Activated CD8-positive, alpha-beta memory T cell treated with anti-CD3 and anti-CD28 coated beads for 36 hours (primary cell): ENCODE data around the gene SF3A1. TPM values are rescaled to one million over a fixed set of nuclear protein-coding genes. Genes with fewer than 3 reads are reported as not detected.

Source experiments
- CTCF ChIA-PET: fragments of 350-600 bp; sonication (Branson Sonifier 250); formaldehyde crosslinking; loops from one replicate; lab custom pipeline; 2021; ENCODE audit warnings: antibody characterized with exemption; lab: Charles Lee
- POLR2A ChIA-PET: fragments of 350-600 bp; sonication (Branson Sonifier 250); formaldehyde crosslinking; loops from one replicate; lab custom pipeline; 2021; ENCODE audit warnings: antibody characterized with exemption; lab: Charles Lee
- total RNA-seq, 2 experiments: library from RNA; stranded (reverse); gene quantifications; one replicate each; pipeline ENCODE4 v1.2.3, GENCODE V29; 2021

SF3A1 gene
- total RNA-seq, 2 experiments from 2014 or later, result 229 to 231 TPM

GRCh38 chr22:30365891-30366290 is 9.2 kb upstream of the SF3A1 start:
- ChIA-PET POLR2A (no interaction called here), CTCF (interaction anchor here (1.2 kb wide), 1 partner anchor 30 kb away, joined by 3 read pairs; no protein-coding TSS in a partner anchor)

GRCh38 chr22:30362651-30363281 is 6.1 kb upstream of the SF3A1 start:
- CTCF ChIA-PET, result no interaction called here
- POLR2A ChIA-PET, result interaction anchor here (0.5 kb wide), 1 partner anchor 32 kb away, joined by 8 read pairs; no protein-coding TSS in a partner anchor

- CTCF ChIA-PET, result no interaction called here
- POLR2A ChIA-PET, result no interaction called here
Measured at GRCh38 chr22:30361916-30362650, 5.4 kb upstream of the SF3A1 start.

GRCh38 chr22:30358541-30358940 is 1.8 kb upstream of the SF3A1 start:
- CTCF ChIA-PET, result interaction anchor here (0.9 to 1.9 kb wide), 4 partner anchors 22 to 71 kb away, joined by 3 to 9 read pairs (median 4); no protein-coding TSS in a partner anchor
- POLR2A ChIA-PET, result interaction anchor here (0.6 kb wide), 1 partner anchor 66 kb away, joined by 3 read pairs; no protein-coding TSS in a partner anchor

- POLR2A ChIA-PET, result interaction anchor here (0.6 to 1.0 kb wide), 4 partner anchors 31 to 69 kb away, joined by 3 to 8 read pairs (median 4); partner anchors contain the start of gene TBC1D10A
Measured at GRCh38 chr22:30357650-30358215, 1.0 kb upstream of the SF3A1 start.

GRCh38 chr22:30357236-30357570 is 509 bp upstream of the SF3A1 start:
- ChIA-PET CTCF (interaction anchor here (0.6 to 1.6 kb wide), 4 partner anchors 29 to 234 kb away, joined by 3 to 15 read pairs (median 3); partner anchors contain the start of genes CASTOR1 and PES1), POLR2A (interaction anchor here (0.9 to 1.4 kb wide), 7 partner anchors 10 to 69 kb away, joined by 3 to 8 read pairs (median 5); partner anchors contain the start of gene TBC1D10A)

More at GRCh38 chr22:30357650-30358215, 1.0 kb upstream of the SF3A1 start:
- CTCF ChIA-PET, result interaction anchor here (1.4 to 1.9 kb wide), 2 partner anchors 25 to 30 kb away, joined by 3 to 5 read pairs; no protein-coding TSS in a partner anchor

- ChIA-PET POLR2A (interaction anchor here (0.6 to 0.7 kb wide), 2 partner anchors 108 to 1052 kb away, joined by 4 to 7 read pairs; partner anchors contain the start of gene LIF), CTCF (interaction anchor here (0.8 to 1.1 kb wide), 3 partner anchors 17 to 67 kb away, joined by 3 to 5 read pairs (median 4); no protein-coding TSS in a partner anchor)
Measured at GRCh38 chr22:30354644-30355043, 2.0 kb downstream of the SF3A1 start.

- ChIA-PET POLR2A (no interaction called here), CTCF (interaction anchor here (0.6 to 3.4 kb wide), 2 partner anchors 39 to 63 kb away, joined by 3 to 13 read pairs; no protein-coding TSS in a partner anchor)
Measured at GRCh38 chr22:30351226-30351625, 5.5 kb downstream of the SF3A1 start.

GRCh38 chr22:30348809-30349208 is 7.9 kb downstream of the SF3A1 start:
- ChIA-PET CTCF (interaction anchor here (0.7 to 3.4 kb wide), 2 partner anchors 61 to 108 kb away, joined by 3 to 13 read pairs; no protein-coding TSS in a partner anchor), POLR2A (interaction anchor here (1.6 to 2.8 kb wide), 2 partner anchors 22 to 60 kb away, joined by 4 to 10 read pairs; partner anchors contain the start of genes CASTOR1 and TBC1D10A)

GRCh38 chr22:30348404-30348803 is 8.3 kb downstream of the SF3A1 start:
- POLR2A ChIA-PET, result interaction anchor here (0.6 to 2.8 kb wide), 3 partner anchors 21 to 540 kb away, joined by 3 to 10 read pairs (median 4); partner anchors contain the start of genes CASTOR1 and TBC1D10A
- CTCF ChIA-PET, result interaction anchor here (0.7 to 3.4 kb wide), 2 partner anchors 61 to 108 kb away, joined by 3 to 13 read pairs; no protein-coding TSS in a partner anchor

GRCh38 chr22:30347255-30347892 is 9.3 kb downstream of the SF3A1 start:
- CTCF ChIA-PET, result no interaction called here
- POLR2A ChIA-PET, result interaction anchor here (1.4 to 1.6 kb wide), 2 partner anchors 9 to 20 kb away, joined by 4 to 6 read pairs; partner anchors contain the start of genes CCDC157, SF3A1 and TBC1D10A

GRCh38 chr22:30344447-30345200 is 12.1 kb downstream of the SF3A1 start:
- ChIA-PET CTCF (no interaction called here), POLR2A (no interaction called here)

- ChIA-PET CTCF (no interaction called here), POLR2A (interaction anchor here (1.1 kb wide), 1 partner anchor 15 kb away, joined by 3 read pairs; no protein-coding TSS in a partner anchor)
Measured at GRCh38 chr22:30340911-30341685, 15.6 kb downstream of the SF3A1 start.

- CTCF ChIA-PET, result no interaction called here
- POLR2A ChIA-PET, result interaction anchor here (1.2 kb wide), 1 partner anchor 12 kb away, joined by 3 read pairs; the partner anchor contains the start of gene TBC1D10A
Measured at GRCh38 chr22:30338802-30339201, 17.9 kb downstream of the SF3A1 start.

- CTCF ChIA-PET, result interaction anchor here (1.4 kb wide), 1 partner anchor 16 kb away, joined by 5 read pairs; no protein-coding TSS in a partner anchor
- POLR2A ChIA-PET, result interaction anchor here (1.2 kb wide), 1 partner anchor 12 kb away, joined by 3 read pairs; the partner anchor contains the start of gene TBC1D10A
Measured at GRCh38 chr22:30338341-30338740, 18.4 kb downstream of the SF3A1 start.

- POLR2A ChIA-PET, result no interaction called here
- CTCF ChIA-PET, result interaction anchor here (1.4 kb wide), 2 partner anchors 17 to 21 kb away, joined by 4 to 5 read pairs; no protein-coding TSS in a partner anchor
Measured at GRCh38 chr22:30337461-30337778, 19.3 kb downstream of the SF3A1 start.
